HG03039 (cell line): Measurements from ENCODE around the gene RBM20.

Experiments used
- ATAC-seq: cut with Tn5 transposase; IDR thresholded peaks from one replicate; pipeline ENCODE4 v1.9.1; 2021; ENCODE audit warnings: mild to moderate bottlenecking, moderate library complexity; ENCODE audit not compliant: unreplicated experiment

The RBM20 gene

DNA sequence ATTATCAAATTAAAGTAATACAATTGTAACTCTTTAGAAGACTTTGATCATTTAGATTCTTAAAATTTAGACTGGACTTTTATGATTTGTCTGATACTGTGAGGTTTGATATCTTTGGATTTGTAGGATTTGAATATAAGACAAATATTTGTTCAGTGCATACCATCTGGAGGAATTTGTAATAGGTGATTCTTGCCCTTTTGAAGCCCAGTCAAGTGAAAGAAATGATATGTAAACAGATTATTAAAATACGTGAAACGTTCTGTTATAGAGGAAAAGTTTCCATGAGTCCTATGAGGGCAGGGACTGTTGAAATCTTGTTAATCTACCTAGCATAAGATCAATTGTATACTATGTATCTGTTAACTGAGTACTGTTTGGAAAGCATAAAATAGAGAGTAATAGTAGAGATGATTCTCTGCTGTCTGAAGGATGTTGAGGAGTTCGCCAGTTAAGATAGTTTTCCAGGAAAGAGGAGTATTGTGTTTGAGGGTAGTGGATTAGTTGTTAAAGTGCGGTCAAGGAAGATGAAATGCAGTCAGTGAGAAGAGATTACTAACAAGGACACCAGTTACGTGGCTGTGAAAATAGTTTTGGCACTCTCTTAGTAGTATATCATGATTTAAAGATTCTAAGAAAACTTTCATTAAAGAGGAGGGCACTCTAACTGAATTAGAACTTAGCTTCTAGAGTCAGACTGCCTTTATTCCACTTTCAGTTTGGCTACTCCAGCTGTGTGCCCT, 242.0 kb downstream of the RBM20 start:
- no peak for ATAC-seq

DNA sequence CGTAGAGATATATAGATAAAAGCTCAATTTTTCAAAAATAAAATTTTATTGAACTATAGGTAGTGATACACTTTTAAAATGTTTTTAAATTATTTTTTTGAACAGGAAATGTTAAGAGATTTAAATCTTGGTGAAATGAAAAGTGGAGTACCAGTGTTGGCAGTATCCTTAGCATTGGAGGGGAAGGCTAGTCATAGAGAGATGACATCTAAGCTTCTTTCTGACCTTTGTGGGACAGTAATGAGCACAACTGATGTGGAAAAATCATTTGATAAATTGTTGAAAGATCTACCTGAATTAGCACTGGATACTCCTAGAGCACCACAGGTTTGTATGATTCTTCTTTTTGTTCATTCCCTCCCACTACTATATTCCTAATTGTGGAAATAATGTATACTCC, 243.4 kb downstream of the RBM20 start:
- ATAC-seq: no peak
